K562 (cell line): ENCODE results near the gene TYSND1. TPM values are rescaled to one million over a fixed set of nuclear protein-coding genes. Genes with fewer than 3 reads are reported as not detected.

ENCODE experiments used
- ATAC-seq: fragments of 200-7000 bp; cut with Tn5 transposase; 3 replicates; pipeline ENCODE4 v1.9.1; 2020; ENCODE audit warnings: moderate library complexity
- BruUV-seq: library from RNA; stranded (reverse); fragments of 400-500 nt; replicated peaks from 2 replicates; lab custom pipeline; 2021; lab: Mats Ljungman, UMichigan
- CTCF ChIA-PET: fragments of 300-600 bp; formaldehyde crosslinking; extraction: SDS; loops from one replicate; lab custom pipeline; 2021; ENCODE audit warnings: low intra/inter-chr PET ratio; lab: Yijun Ruan, JAX
- POLR2A ChIA-PET: fragments of 300-600, 350-650 bp; sonication (Branson Sonifier 250); formaldehyde crosslinking; extraction: SDS; loops from one replicate; lab custom pipeline; 2021; ENCODE audit warnings: antibody characterized with exemption, inconsistent platforms; lab: Yijun Ruan, JAX
- DNase-seq, 4 experiments: peaks; one replicate each; pipeline versions ENCODE4 v3.0.0 to v3.0.0-alpha.2; 2011 to 2018; ENCODE audit warnings: low spot score in 3 of 4, mixed read lengths in 3 of 4; ENCODE audit errors: extremely low read depth in 1 of 4
- FAIRE-seq: peaks from 2 replicates; lab custom pipeline; 2011; peaks lifted over from hg19 to GRCh38; lab: Jason Lieb, UNC
- H2AFZ ChIP-seq: 2 replicates; pipeline ENCODE4 v1.6.0; 2011; ENCODE audit warnings: low read depth, low read length, control low read depth, inconsistent platforms
- H3K27ac ChIP-seq: fragments of 200-600 bp; 3 replicates; pipeline ENCODE4 v1.8.0; 2011; ENCODE audit warnings: low read depth, mild to moderate bottlenecking, control low read depth, inconsistent platforms, low read length, moderate library complexity, mixed read lengths; ENCODE audit errors: extremely low read depth
- H3K27me3 ChIP-seq, 2 experiments: fragments of 300-600 bp in 1 of 2; 2 replicates in 1 of 2; 3 replicates in 1 of 2; pipeline versions ENCODE4 v1.6.0 to v1.8.0; 2011; ENCODE audit warnings: inconsistent platforms in 2 of 2, low read length in 2 of 2, mild to moderate bottlenecking in 1 of 2, mixed read lengths in 1 of 2, moderate library complexity in 1 of 2; ENCODE audit not compliant: control insufficient read depth in 2 of 2, insufficient read depth in 2 of 2
- H3K36me3 ChIP-seq: fragments of 300-600 bp; 3 replicates; pipeline ENCODE4 v1.8.0; 2011; ENCODE audit warnings: mild to moderate bottlenecking, low read length, inconsistent platforms; ENCODE audit not compliant: control insufficient read depth, insufficient read depth
- H3K4me1 ChIP-seq, 2 experiments: fragments of 200-600 bp in 1 of 2; replicated peaks in 1 of 2; 2 replicates in 1 of 2; 3 replicates in 1 of 2; pipeline versions ENCODE4 v1.5.1 to v1.8.0; 2011; ENCODE audit warnings: inconsistent platforms in 2 of 2, low read length in 2 of 2, mild to moderate bottlenecking in 1 of 2, mixed read lengths in 1 of 2, moderate library complexity in 1 of 2; ENCODE audit not compliant: control insufficient read depth in 2 of 2, insufficient read depth in 2 of 2
- H3K4me2 ChIP-seq: 2 replicates; pipeline ENCODE4 v1.6.1; 2011; ENCODE audit warnings: low read length, control low read depth, inconsistent platforms, mixed read lengths; ENCODE audit not compliant: insufficient read depth
- H3K4me3 ChIP-seq: fragments of 200-600 bp; sonication (generic), shearing (Covaris generic); 2 replicates; pipeline ENCODE4 v1.5.1; 2016; ENCODE audit warnings: control low read depth, inconsistent platforms
- H3K79me2 ChIP-seq: fragments of 200-600 bp; 3 replicates; pipeline ENCODE4 v1.8.0; 2011; ENCODE audit warnings: low read length, inconsistent platforms; ENCODE audit not compliant: control insufficient read depth, insufficient read depth
- H3K9ac ChIP-seq, 2 experiments: 2 replicates each; pipeline versions ENCODE4 v1.6.0 to v1.6.1; 2011; ENCODE audit warnings: low read depth in 2 of 2, low read length in 2 of 2, control low read depth in 1 of 2, inconsistent platforms in 1 of 2, mild to moderate bottlenecking in 1 of 2, mixed read lengths in 1 of 2; ENCODE audit not compliant: insufficient read depth in 1 of 2
- H3K9me1 ChIP-seq: one replicate; pipeline ENCODE4 v1.6.0; 2011; ENCODE audit warnings: inconsistent platforms, mild to moderate bottlenecking, low read length, moderate library complexity; ENCODE audit not compliant: control insufficient read depth, insufficient read depth
- H3K9me3 ChIP-seq: replicated peaks from 2 replicates; pipeline ENCODE4 v1.5.1; 2011; ENCODE audit warnings: low read depth, low read length, inconsistent platforms; ENCODE audit not compliant: control insufficient read depth, insufficient read depth
- H4K20me1 ChIP-seq: replicated peaks from 2 replicates; pipeline ENCODE4 v1.6.1; 2011; ENCODE audit warnings: low read length, inconsistent platforms, mixed read lengths; ENCODE audit not compliant: control insufficient read depth, insufficient read depth
- BACH1 ChIP-seq: fragments of 200-800 bp; sonication (Bioruptor generic); IDR thresholded peaks from 2 replicates; pipeline ENCODE4 v1.6.1; 2016; ENCODE audit warnings: missing genetic modification characterization, missing compliant biosample characterization
- BRD9 ChIP-seq: fragments of 450-650 bp; IDR thresholded peaks from 2 replicates; pipeline ENCODE4 v1.6.1; 2018; ENCODE audit warnings: low read depth; ENCODE audit not compliant: partially characterized antibody
- CHD1 ChIP-seq: fragments of 200-600 bp; sonication (generic); IDR thresholded peaks from one replicate; pipeline ENCODE4 v1.6.1; 2012; ENCODE audit warnings: mild to moderate bottlenecking, moderate library complexity, low read length, inconsistent platforms
- CXXC5 ChIP-seq: fragments of 250-450 bp; sonication (Bioruptor Pico); IDR thresholded peaks from 2 replicates; pipeline ENCODE4 v1.8.0; 2022; ENCODE audit warnings: inconsistent platforms, mild to moderate bottlenecking, moderate library complexity
- EHMT2 ChIP-seq: fragments of 450-650 bp; IDR thresholded peaks from 2 replicates; pipeline ENCODE4 v1.6.1; 2018; ENCODE audit warnings: antibody characterized with exemption
- GATAD2B ChIP-seq: fragments of 450-650 bp; IDR thresholded peaks from 2 replicates; pipeline ENCODE4 v1.6.1; 2017; ENCODE audit warnings: mild to moderate bottlenecking, borderline replicate concordance
- KLF6 ChIP-seq: fragments of 250-450 bp; sonication (Bioruptor Pico); IDR thresholded peaks from 2 replicates; pipeline ENCODE4 v1.4.0; 2020; ENCODE audit warnings: mild to moderate bottlenecking, moderate library complexity, borderline replicate concordance
- MTA3 ChIP-seq: fragments of 450-650 bp; formaldehyde crosslinking; IDR thresholded peaks from 2 replicates; pipeline ENCODE4 v1.6.1; 2017; ENCODE audit warnings: mild to moderate bottlenecking, borderline replicate concordance
- MYC ChIP-seq, 2 experiments: fragments of 250-450 bp in 1 of 2; sonication (Bioruptor Pico) in 1 of 2; IDR thresholded peaks; 2 replicates each; pipeline versions ENCODE4 v1.5.1 to v1.6.1; 2012 to 2021; ENCODE audit warnings: low read depth in 2 of 2, borderline replicate concordance in 1 of 2, improper control_type of control experiment in 1 of 2, low read length in 1 of 2, mild to moderate bottlenecking in 1 of 2, moderate library complexity in 1 of 2
- NR4A1 ChIP-seq, 2 experiments: fragments of 250-450 bp in 1 of 2; fragments of 450-650 bp in 1 of 2; sonication (Bioruptor Pico) in 1 of 2; IDR thresholded peaks; 2 replicates each; pipeline versions ENCODE4 v1.4.0 to v1.6.1; 2016 to 2020; ENCODE audit warnings: mild to moderate bottlenecking in 2 of 2, missing compliant biosample characterization in 1 of 2, missing genetic modification characterization in 1 of 2, moderate library complexity in 1 of 2
- POLR2A ChIP-seq: fragments of 450-650 bp; conservative IDR thresholded peaks from 2 replicates; pipeline ENCODE4 v1.6.1; 2016
- RBM22 ChIP-seq: fragments of 200-400 bp; formaldehyde crosslinking; IDR thresholded peaks from 2 replicates; pipeline ENCODE4 v1.6.1; 2018; ENCODE audit warnings: low read length, low read depth; ENCODE audit not compliant: poor library complexity, severe bottlenecking
- SAFB ChIP-seq: fragments of 200-400 bp; formaldehyde crosslinking; IDR thresholded peaks from 2 replicates; pipeline ENCODE4 v1.6.1; 2017; ENCODE audit warnings: low read depth, low read length, borderline replicate concordance
- ZNF785 ChIP-seq: fragments of 250-450 bp; sonication (Bioruptor Pico); IDR thresholded peaks from 2 replicates; pipeline ENCODE4 v1.4.0; 2020; ENCODE audit warnings: mild to moderate bottlenecking
- WGBS: fragments of 100-300 bp; shearing (Covaris generic); methylation state at CpG from one replicate; pipeline ENCODE4 v1.1.6; 2016; ENCODE audit warnings: low coverage, mixed read lengths; ENCODE audit not compliant: insufficient coverage; ENCODE audit errors: missing lambda C conversion rate; 5-methylcytosine and 5-hydroxymethylcytosine counted together
- in situ Hi-C: fragments of 300-500 bp; cut with MboI; formaldehyde crosslinking; loops from 4 replicates; pipeline ENCODE4 v1.15.0; 2018; ENCODE audit warnings: inconsistent platforms, mixed read lengths
- intact Hi-C: fragments of 100-400 bp; cut with micrococcal nuclease; formaldehyde crosslinking; loops from 2 replicates; pipeline ENCODE4 v1.14.2; 2022
- polyA plus RNA-seq, 8 experiments: library from polyadenylated mRNA; depleted of rRNA in 4 of 8; stranded (reverse) in 5 of 8; unstranded in 3 of 8; fragments of >200 nt; fragmentation: Nextera tagmentation in 2 of 8; fragmentation: Illumina TruSeq in 1 of 8; extraction: Ambion mirVana in 2 of 8; extraction: Trizol in 1 of 8; gene quantifications; 2 replicates each; pipeline versions ENCODE4 v1.2.1 to v1.2.3, GENCODE V29; 2011 to 2014; ENCODE audit warnings: inconsistent platforms in 1 of 8, missing spikeins in 1 of 8
- total RNA-seq, 7 experiments: library from RNA; depleted of rRNA in 6 of 7; stranded (reverse); fragments of >200 nt in 6 of 7; fragmentation: Illumina TruSeq in 2 of 7; extraction: Trizol in 2 of 7; gene quantifications; 2 replicates each; pipeline versions ENCODE4 v1.2.1 to v1.2.3, GENCODE V29; 2011 to 2021; ENCODE audit warnings: low replicate concordance in 1 of 7
- TF ChIP-seq, protein P1 (sequence below): fragments of 200-800 bp; sonication (Bioruptor generic); IDR thresholded peaks from 2 replicates; pipeline ENCODE4 v1.6.1; 2017; ENCODE audit warnings: missing genetic modification characterization, missing compliant biosample characterization
- TF ChIP-seq, protein P2 (sequence below): fragments of 250-450 bp; sonication (Bioruptor Pico); IDR thresholded peaks from 2 replicates; pipeline ENCODE4 v1.5.0; 2021; ENCODE audit warnings: mild to moderate bottlenecking, borderline replicate concordance

Gene TYSND1
- total and polyA plus RNA-seq, 9 of the 15 experiments (the other 6 are each of a cell fraction or from before 2014, with no cell fraction given) = 0.60 to 2.0 (median 1.3) TPM

GRCh38 chr10:70132098-70133029, 14.1 kb downstream of the TYSND1 start, which contains the start of gene AIFM2:
AIFM2 (minus strand) TSS chr10:70132825; CDS start chr10:70124084, 8,741 bp downstream.
- no peaks in the 10 kb centered on the region for H4K20me1 ChIP-seq
- ChIA-PET CTCF (no interaction called here), POLR2A (interaction anchor here (1.0 kb wide), 1 partner anchor 18 kb away, joined by 3 read pairs; no protein-coding TSS in a partner anchor)
- DNase-seq (peak; percentile 85 to 90 (median 88)), FAIRE-seq (no peak), ATAC-seq (peak; percentile 84)
- peak within 1 kb of the TSS; percentile 35 for H3K4me3 ChIP-seq
- H3K27ac ChIP-seq = peak within 1 kb of the TSS; percentile 75
- peak within 1 kb of the TSS; percentile 53 to 93 for H3K9ac ChIP-seq
- H3K27me3 ChIP-seq = no peaks in the 10 kb centered on the region
- no peaks in the 10 kb centered on the region for H3K9me1 ChIP-seq
- in situ Hi-C loops = no loop called here
- H3K4me2 ChIP-seq = peak within 1 kb of the TSS; percentile 79
- peaks cover 2% of the 10 kb centered on the region; the same call in 1 of the 3 replicates for H3K36me3 ChIP-seq
- peak within 1 kb of the TSS; percentile 64 for H2AFZ ChIP-seq
- H3K9me3 ChIP-seq = peaks cover 6% of the 10 kb centered on the region; the same call in 1 of the 2 replicates
- peaks cover 23% of the 10 kb centered on the region for H3K79me2 ChIP-seq
- BruUV-seq = TSS peak; percentile 53
- 29% methylated on average over 64 of the region's 80 CpGs for WGBS
- peaks cover 8 to 25% of the 10 kb centered on the region in 2 experiments; a peak in 4 of 5 replicates for H3K4me1 ChIP-seq
- intact Hi-C loops = no loop called here
- TF ChIP-seq MYC (IDR thresholded peaks at IDR 0.05; ENCODE audit: low read depth, low read length) = peak; percentile 73; the same call in 1 of the 2 replicates
- no peak for TF ChIP-seq MYC (CRISPR knock-in tag; IDR thresholded peaks at IDR 0.05; ENCODE audit: borderline replicate concordance, low read depth)
- TF ChIP-seq RBM22 = peak; percentile 45
- TF ChIP-seq BRD9 = no peak
- peak; percentile 54; the same call in 1 of the 2 replicates for TF ChIP-seq GATAD2B
- peak; percentile 28; the same call in 1 of the 2 replicates for TF ChIP-seq KLF6 (CRISPR knock-in tag)
- no peak for TF ChIP-seq NR4A1 (CRISPR knock-in tag; IDR thresholded peaks at IDR 0.05)
- no peak for TF ChIP-seq NR4A1 (tag; IDR thresholded peaks at IDR 0.05)
- TF ChIP-seq, protein P1, sequence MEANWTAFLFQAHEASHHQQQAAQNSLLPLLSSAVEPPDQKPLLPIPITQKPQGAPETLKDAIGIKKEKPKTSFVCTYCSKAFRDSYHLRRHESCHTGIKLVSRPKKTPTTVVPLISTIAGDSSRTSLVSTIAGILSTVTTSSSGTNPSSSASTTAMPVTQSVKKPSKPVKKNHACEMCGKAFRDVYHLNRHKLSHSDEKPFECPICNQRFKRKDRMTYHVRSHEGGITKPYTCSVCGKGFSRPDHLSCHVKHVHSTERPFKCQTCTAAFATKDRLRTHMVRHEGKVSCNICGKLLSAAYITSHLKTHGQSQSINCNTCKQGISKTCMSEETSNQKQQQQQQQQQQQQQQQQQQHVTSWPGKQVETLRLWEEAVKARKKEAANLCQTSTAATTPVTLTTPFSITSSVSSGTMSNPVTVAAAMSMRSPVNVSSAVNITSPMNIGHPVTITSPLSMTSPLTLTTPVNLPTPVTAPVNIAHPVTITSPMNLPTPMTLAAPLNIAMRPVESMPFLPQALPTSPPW = peak; percentile 27; the same call in 1 of the 2 replicates
- TF ChIP-seq CHD1 = peak; percentile 12
- peak; percentile 83 for TF ChIP-seq BACH1
- peak; percentile 77 for TF ChIP-seq MTA3
- TF ChIP-seq, protein P2, sequence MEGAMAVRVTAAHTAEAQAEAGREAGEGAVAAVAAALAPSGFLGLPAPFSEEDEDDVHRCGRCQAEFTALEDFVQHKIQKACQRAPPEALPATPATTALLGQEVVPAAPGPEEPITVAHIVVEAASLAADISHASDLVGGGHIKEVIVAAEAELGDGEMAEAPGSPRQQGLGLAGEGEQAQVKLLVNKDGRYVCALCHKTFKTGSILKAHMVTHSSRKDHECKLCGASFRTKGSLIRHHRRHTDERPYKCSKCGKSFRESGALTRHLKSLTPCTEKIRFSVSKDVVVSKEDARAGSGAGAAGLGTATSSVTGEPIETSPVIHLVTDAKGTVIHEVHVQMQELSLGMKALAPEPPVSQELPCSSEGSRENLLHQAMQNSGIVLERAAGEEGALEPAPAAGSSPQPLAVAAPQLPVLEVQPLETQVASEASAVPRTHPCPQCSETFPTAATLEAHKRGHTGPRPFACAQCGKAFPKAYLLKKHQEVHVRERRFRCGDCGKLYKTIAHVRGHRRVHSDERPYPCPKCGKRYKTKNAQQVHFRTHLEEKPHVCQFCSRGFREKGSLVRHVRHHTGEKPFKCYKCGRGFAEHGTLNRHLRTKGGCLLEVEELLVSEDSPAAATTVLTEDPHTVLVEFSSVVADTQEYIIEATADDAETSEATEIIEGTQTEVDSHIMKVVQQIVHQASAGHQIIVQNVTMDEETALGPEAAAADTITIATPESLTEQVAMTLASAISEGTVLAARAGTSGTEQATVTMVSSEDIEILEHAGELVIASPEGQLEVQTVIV = no peak
- TF ChIP-seq POLR2A = peak; percentile 67
- no peak for TF ChIP-seq ZNF785 (CRISPR knock-in tag)
- TF ChIP-seq EHMT2 = no peak
- TF ChIP-seq CXXC5 (CRISPR knock-in tag) = peak; percentile 79
- TF ChIP-seq SAFB = peak; percentile 79
